IMR-90 (cell line): ENCODE data around the gene MKX. TPM values are rescaled to one million over a fixed set of nuclear protein-coding genes. Genes with fewer than 3 reads are reported as not detected.

Experiments
- ATAC-seq: fragments of 200-7000 bp; cut with Tn5 transposase; 2 replicates; pipeline ENCODE4 v1.9.1; 2020; ENCODE audit warnings: low read depth, mild to moderate bottlenecking, moderate library complexity
- BruUV-seq: library from RNA; stranded (reverse); fragments of 400-500 nt; replicated peaks from 2 replicates; lab custom pipeline; 2021; lab: Mats Ljungman, UMichigan
- CTCF ChIA-PET: fragments of 300-600 bp; formaldehyde crosslinking; extraction: SDS; loops from one replicate; lab custom pipeline; 2021; ENCODE audit warnings: antibody characterized with exemption; lab: Yijun Ruan, JAX
- POLR2A ChIA-PET: fragments of 300-600 bp; sonication (Branson Sonifier 250); formaldehyde crosslinking; loops from one replicate; lab custom pipeline; 2022; ENCODE audit warnings: antibody characterized with exemption; ENCODE audit not compliant: unreplicated experiment; lab: Charles Lee
- DNase-seq: peaks from one replicate; pipeline ENCODE4 v3.0.0; 2013
- H2AFZ ChIP-seq: replicated peaks from 2 replicates; pipeline ENCODE3; 2013; ENCODE audit warnings: low read length, mild to moderate bottlenecking; ENCODE audit not compliant: poor library complexity
- H2AK5ac ChIP-seq: 2 replicates; pipeline ENCODE4 v1.6.1; 2013; ENCODE audit warnings: low read depth, low read length, inconsistent platforms
- H2AK9ac ChIP-seq: replicated peaks from 2 replicates; pipeline ENCODE3; 2013; ENCODE audit warnings: mild to moderate bottlenecking, low read depth, low read length, moderate library complexity; ENCODE audit not compliant: poor library complexity
- H2BK120ac ChIP-seq: 2 replicates; pipeline ENCODE4 v1.6.1; 2013; ENCODE audit warnings: low read depth, low read length, inconsistent platforms
- H2BK15ac ChIP-seq: 3 replicates; pipeline ENCODE4 v1.6.1; 2013; ENCODE audit warnings: low read depth, low read length, inconsistent platforms
- H2BK20ac ChIP-seq: 2 replicates; pipeline ENCODE4 v1.6.1; 2013; ENCODE audit warnings: low read depth, mild to moderate bottlenecking, inconsistent platforms, low read length, moderate library complexity
- H2BK5ac ChIP-seq: 2 replicates; pipeline ENCODE4 v1.6.1; 2013; ENCODE audit warnings: mild to moderate bottlenecking, low read depth, low read length, inconsistent platforms; ENCODE audit not compliant: poor library complexity, severe bottlenecking
- H3K14ac ChIP-seq: replicated peaks from 2 replicates; pipeline ENCODE4 v1.6.1; 2013; ENCODE audit warnings: low read depth, low read length, inconsistent platforms
- H3K18ac ChIP-seq: 2 replicates; pipeline ENCODE4 v1.6.1; 2013; ENCODE audit warnings: low read depth, low read length, control low read depth
- H3K23ac ChIP-seq: 2 replicates; pipeline ENCODE4 v1.6.1; 2013; ENCODE audit warnings: low read depth, low read length, inconsistent platforms
- H3K27ac ChIP-seq: 2 replicates; pipeline ENCODE4 v1.5.1; 2013; ENCODE audit warnings: mild to moderate bottlenecking, control low read depth, low read length; ENCODE audit not compliant: insufficient read depth
- H3K27me3 ChIP-seq: 2 replicates; pipeline ENCODE4 v1.6.1; 2013; ENCODE audit warnings: low read length; ENCODE audit not compliant: control insufficient read depth, insufficient read depth
- H3K36me3 ChIP-seq: 2 replicates; pipeline ENCODE4 v1.6.1; 2013; ENCODE audit warnings: low read length, mixed read lengths; ENCODE audit not compliant: control insufficient read depth, insufficient read depth
- H3K4ac ChIP-seq: 2 replicates; pipeline ENCODE4 v1.6.1; 2013; ENCODE audit warnings: low read depth, low read length, inconsistent platforms
- H3K4me1 ChIP-seq: 2 replicates; pipeline ENCODE4 v1.6.1; 2013; ENCODE audit warnings: low read length, mixed read lengths; ENCODE audit not compliant: control insufficient read depth, insufficient read depth
- H3K4me2 ChIP-seq: 2 replicates; pipeline ENCODE4 v1.6.1; 2013; ENCODE audit warnings: low read depth, mild to moderate bottlenecking, control low read depth, low read length, moderate library complexity
- H3K4me3 ChIP-seq: 2 replicates; pipeline ENCODE4 v1.5.1; 2013; ENCODE audit warnings: low read depth, mild to moderate bottlenecking, control low read depth, low read length, moderate library complexity; ENCODE audit not compliant: insufficient read depth
- H3K56ac ChIP-seq: 2 replicates; pipeline ENCODE4 v1.6.1; 2013; ENCODE audit warnings: low read length, inconsistent platforms; ENCODE audit not compliant: insufficient read depth; ENCODE audit errors: extremely low read depth
- H3K79me1 ChIP-seq, 2 experiments: 2 replicates each; pipeline ENCODE4 v1.6.1; 2013; ENCODE audit warnings: low read length in 2 of 2, inconsistent platforms in 1 of 2, low read depth in 1 of 2
- H3K9ac ChIP-seq: 2 replicates; pipeline ENCODE4 v1.6.1; 2013; ENCODE audit warnings: low read depth, low read length, control low read depth
- H3K9me1 ChIP-seq: 2 replicates; pipeline ENCODE4 v1.6.1; 2013; ENCODE audit warnings: low read length, inconsistent platforms; ENCODE audit not compliant: insufficient read depth
- H3K9me3 ChIP-seq: 2 replicates; pipeline ENCODE4 v1.6.1; 2013; ENCODE audit warnings: low read length; ENCODE audit not compliant: control insufficient read depth, insufficient read depth
- H4K20me1 ChIP-seq: 2 replicates; pipeline ENCODE4 v1.6.1; 2013; ENCODE audit warnings: low read length, inconsistent platforms; ENCODE audit not compliant: insufficient read depth
- H4K5ac ChIP-seq: 2 replicates; pipeline ENCODE4 v1.6.1; 2013; ENCODE audit warnings: mild to moderate bottlenecking, low read depth, low read length, control low read depth
- H4K8ac ChIP-seq, 2 experiments: 2 replicates each; pipeline ENCODE4 v1.6.1; 2013; ENCODE audit warnings: low read depth in 2 of 2, low read length in 2 of 2, control low read depth in 1 of 2, inconsistent platforms in 1 of 2
- H4K91ac ChIP-seq: 2 replicates; pipeline ENCODE4 v1.6.1; 2013; ENCODE audit warnings: low read depth, low read length, inconsistent platforms; ENCODE audit not compliant: insufficient read depth
- BHLHE40 ChIP-seq: fragments of 150-350 bp; IDR thresholded peaks from 2 replicates; pipeline ENCODE4 v1.6.1; 2016; ENCODE audit warnings: mild to moderate bottlenecking, low read depth, low read length
- CEBPB ChIP-seq: IDR thresholded peaks from 2 replicates; pipeline ENCODE4 v1.6.1; 2012; ENCODE audit warnings: low read depth, low read length, improper control_type of control experiment
- CHD1 ChIP-seq: IDR thresholded peaks from 2 replicates; pipeline ENCODE4 v1.6.1; 2012; ENCODE audit warnings: low read depth, low read length, improper control_type of control experiment
- FOS ChIP-seq: fragments of 150-350 bp; IDR thresholded peaks from 2 replicates; pipeline ENCODE4 v1.6.1; 2016; ENCODE audit warnings: low read depth, low read length
- MAFK ChIP-seq: IDR thresholded peaks from 2 replicates; pipeline ENCODE4 v1.6.1; 2012; ENCODE audit warnings: low read depth, low read length, improper control_type of control experiment
- MAZ ChIP-seq: IDR thresholded peaks from 2 replicates; pipeline ENCODE4 v1.6.1; 2012; ENCODE audit warnings: low read depth, mild to moderate bottlenecking, low read length, improper control_type of control experiment, moderate library complexity, borderline replicate concordance
- MXI1 ChIP-seq: IDR thresholded peaks from 2 replicates; pipeline ENCODE4 v1.6.1; 2012; ENCODE audit warnings: low read depth, mild to moderate bottlenecking, low read length, moderate library complexity, borderline replicate concordance
- NFE2L2 ChIP-seq: fragments of 150-350 bp; IDR thresholded peaks from 2 replicates; pipeline ENCODE4 v1.6.1; 2016; ENCODE audit warnings: low read depth, mild to moderate bottlenecking, low read length
- POLR2A ChIP-seq: IDR thresholded peaks from 2 replicates; pipeline ENCODE4 v1.6.1; 2012; ENCODE audit warnings: mild to moderate bottlenecking, low read depth, low read length
- RAD21 ChIP-seq: IDR thresholded peaks from 2 replicates; pipeline ENCODE4 v1.6.1; 2012; ENCODE audit warnings: low read length, improper control_type of control experiment
- RCOR1 ChIP-seq: IDR thresholded peaks from 2 replicates; pipeline ENCODE4 v1.6.1; 2012; ENCODE audit warnings: mild to moderate bottlenecking, low read length, improper control_type of control experiment; ENCODE audit not compliant: insufficient replicate concordance
- RFX5 ChIP-seq: IDR thresholded peaks from 2 replicates; pipeline ENCODE4 v1.8.0; 2012; ENCODE audit warnings: low read depth, mild to moderate bottlenecking, low read length, moderate library complexity
- SMC3 ChIP-seq: fragments of 150-350 bp; IDR thresholded peaks from 2 replicates; pipeline ENCODE4 v1.6.1; 2016; ENCODE audit warnings: low read depth, mild to moderate bottlenecking, antibody characterized with exemption, low read length, moderate library complexity
- USF2 ChIP-seq: fragments of 150-350 bp; IDR thresholded peaks from 2 replicates; pipeline ENCODE4 v1.6.1; 2017; ENCODE audit warnings: mild to moderate bottlenecking, antibody characterized with exemption, low read length, low read depth
- WGBS, 2 experiments: methylation state at CpG; one replicate each; pipeline versions ENCODE4 v1.1.5 to v1.1.7; 2013; ENCODE audit warnings: missing lambda C conversion rate in 2 of 2; ENCODE audit not compliant: insufficient read length in 1 of 2; ENCODE audit errors: extremely low coverage in 2 of 2; 5-methylcytosine and 5-hydroxymethylcytosine counted together
- dilution Hi-C: fragments of 300-500 bp; cut with HindIII; formaldehyde crosslinking; loops from one replicate; pipeline ENCODE4 v1.14.3; 2018; ENCODE audit warnings: low sequenced_read_pairs; ENCODE audit not compliant: unreplicated experiment
- in situ Hi-C: fragments of 300-500 bp; cut with MboI; formaldehyde crosslinking; loops from 3 replicates; pipeline ENCODE4 v1.14.3; 2019; ENCODE audit warnings: low sequenced_read_pairs, inconsistent platforms, mixed read lengths
- intact Hi-C: fragments of 100-400 bp; cut with micrococcal nuclease; formaldehyde crosslinking; loops from 2 replicates; pipeline ENCODE4 v1.10.0; 2022
- polyA plus RNA-seq, 3 experiments: library from polyadenylated mRNA; depleted of rRNA; stranded (reverse); fragments of >200 nt; gene quantifications; 2 replicates each; pipeline ENCODE4 v1.2.3, GENCODE V29; 2012; ENCODE audit warnings: low replicate concordance in 1 of 3
- total RNA-seq: library from RNA; depleted of rRNA; stranded (reverse); fragments of >200 nt; gene quantifications from 2 replicates; pipeline ENCODE4 v1.2.3, GENCODE V29; 2012
- TF ChIP-seq, protein P1 (sequence below): conservative IDR thresholded peaks from 2 replicates; pipeline ENCODE4 v1.5.1; 2012; ENCODE audit warnings: mild to moderate bottlenecking, low read depth, low read length, improper control_type of control experiment
- TF ChIP-seq, protein P2 (sequence below): fragments of 150-350 bp; IDR thresholded peaks from 2 replicates; pipeline ENCODE4 v1.6.1; 2016; ENCODE audit warnings: low read depth, mild to moderate bottlenecking, low read length, moderate library complexity, borderline replicate concordance

Gene MKX
- total and polyA plus RNA-seq, 2 of the 4 experiments (the other 2 are of a cell fraction) = 0.10 to 0.36 TPM

GRCh38 chr10:27713941-27714340, 31.7 kb downstream of the MKX start:
- DNase-seq = no peak
- Histone ChIP-seq H4K91ac (no peak overlapping the region), H3K79me1 (no peaks in the 10 kb centered on the region), H3K18ac (no peak overlapping the region), H3K4me2 (0 out of 2 replicates have a peak overlapping the region, but pooled peaks have one; percentile 6), H3K36me3 (no peaks in the 10 kb centered on the region), H3K14ac (no peak overlapping the region), H4K8ac (no peak overlapping the region), H2AFZ (no peak overlapping the region), H4K5ac (no peak overlapping the region), H2BK5ac (no peak overlapping the region), H2BK15ac (no peak overlapping the region), H3K27me3 (no peaks in the 10 kb centered on the region), H3K27ac (no peak overlapping the region), H3K23ac (no peak overlapping the region), H3K9ac (no peak overlapping the region), H3K4ac (no peak overlapping the region), H2BK20ac (no peak overlapping the region), H3K56ac (no peak overlapping the region), H4K20me1 (no peaks in the 10 kb centered on the region), H3K9me1 (peaks cover 4% of the 10 kb centered on the region), H3K4me3 (no peak overlapping the region), H3K9me3 (no peaks in the 10 kb centered on the region), H2AK9ac (no peak overlapping the region), H2AK5ac (no peak overlapping the region), H3K4me1 (peaks cover 15% of the 10 kb centered on the region), H2BK120ac (no peak overlapping the region)
- POLR2A ChIA-PET = no interaction called here
- intact Hi-C loops (no loop called here), dilution Hi-C loops (no loop called here), in situ Hi-C loops (no loop called here)
- no peak; the same call in 1 of the 2 replicates for ATAC-seq
- WGBS, 2 experiments = no CpG with 5 or more reads among the region's 3 CpGs
- TF ChIP-seq USF2 (no peak), SMC3 (no peak), POLR2A (no peak), CEBPB (no peak), FOS (no peak), RAD21 (no peak), MXI1 (no peak), BHLHE40 (no peak), NFE2L2 (no peak), MAZ (no peak), RCOR1 (no peak), RFX5 (no peak), CHD1 (no peak), MAFK (no peak)
- TF ChIP-seq, protein P1, sequence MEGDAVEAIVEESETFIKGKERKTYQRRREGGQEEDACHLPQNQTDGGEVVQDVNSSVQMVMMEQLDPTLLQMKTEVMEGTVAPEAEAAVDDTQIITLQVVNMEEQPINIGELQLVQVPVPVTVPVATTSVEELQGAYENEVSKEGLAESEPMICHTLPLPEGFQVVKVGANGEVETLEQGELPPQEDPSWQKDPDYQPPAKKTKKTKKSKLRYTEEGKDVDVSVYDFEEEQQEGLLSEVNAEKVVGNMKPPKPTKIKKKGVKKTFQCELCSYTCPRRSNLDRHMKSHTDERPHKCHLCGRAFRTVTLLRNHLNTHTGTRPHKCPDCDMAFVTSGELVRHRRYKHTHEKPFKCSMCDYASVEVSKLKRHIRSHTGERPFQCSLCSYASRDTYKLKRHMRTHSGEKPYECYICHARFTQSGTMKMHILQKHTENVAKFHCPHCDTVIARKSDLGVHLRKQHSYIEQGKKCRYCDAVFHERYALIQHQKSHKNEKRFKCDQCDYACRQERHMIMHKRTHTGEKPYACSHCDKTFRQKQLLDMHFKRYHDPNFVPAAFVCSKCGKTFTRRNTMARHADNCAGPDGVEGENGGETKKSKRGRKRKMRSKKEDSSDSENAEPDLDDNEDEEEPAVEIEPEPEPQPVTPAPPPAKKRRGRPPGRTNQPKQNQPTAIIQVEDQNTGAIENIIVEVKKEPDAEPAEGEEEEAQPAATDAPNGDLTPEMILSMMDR = no peak
- TF ChIP-seq, protein P2, sequence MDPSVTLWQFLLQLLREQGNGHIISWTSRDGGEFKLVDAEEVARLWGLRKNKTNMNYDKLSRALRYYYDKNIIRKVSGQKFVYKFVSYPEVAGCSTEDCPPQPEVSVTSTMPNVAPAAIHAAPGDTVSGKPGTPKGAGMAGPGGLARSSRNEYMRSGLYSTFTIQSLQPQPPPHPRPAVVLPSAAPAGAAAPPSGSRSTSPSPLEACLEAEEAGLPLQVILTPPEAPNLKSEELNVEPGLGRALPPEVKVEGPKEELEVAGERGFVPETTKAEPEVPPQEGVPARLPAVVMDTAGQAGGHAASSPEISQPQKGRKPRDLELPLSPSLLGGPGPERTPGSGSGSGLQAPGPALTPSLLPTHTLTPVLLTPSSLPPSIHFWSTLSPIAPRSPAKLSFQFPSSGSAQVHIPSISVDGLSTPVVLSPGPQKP = no peak
- CTCF ChIA-PET = interaction anchor here (0.6 kb wide), 1 partner anchor 84 kb away, joined by 3 read pairs; no protein-coding TSS in a partner anchor
- BruUV-seq = no TSS peak
